ENCODE measurements around the gene ITGBL1. TPM values are rescaled to one million over a fixed set of nuclear protein-coding genes. Genes with fewer than 3 reads are reported as not detected.

ITGBL1 gene
- total and polyA plus RNA-seq, 2 experiments from 2014 or later, result 0.29 TPM; not detected in 1

DNA sequence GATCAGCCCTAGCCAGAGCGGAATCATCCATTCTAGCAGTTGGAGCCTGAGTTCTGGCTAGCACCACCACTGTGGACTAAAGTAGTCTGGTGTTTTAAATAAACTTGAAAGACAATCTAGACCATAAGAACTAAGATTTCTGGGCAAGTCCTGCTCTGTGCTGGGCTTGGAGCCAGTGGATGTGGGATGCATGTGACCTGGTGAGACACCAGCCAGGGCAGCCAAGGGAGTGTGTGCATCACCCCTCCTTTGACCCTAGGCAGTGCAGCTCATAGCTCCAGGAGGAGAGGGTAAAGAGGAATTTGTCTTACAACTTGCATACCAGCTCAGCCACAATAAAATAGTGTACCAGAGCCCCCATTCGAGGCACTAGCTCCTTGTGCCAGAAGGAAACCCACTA is 21.0 kb downstream of the ITGBL1 start:
- H3K27me3 ChIP-seq (ENCODE audit: insufficient read depth), result no peaks in the 10 kb centered on the region
- Mint-ChIP-seq H3K27me3 (ENCODE audit: insufficient read depth, low read depth, poor library complexity) (no peaks in the 10 kb centered on the region), H3K36me3 (ENCODE audit: low read depth) (no peaks in the 10 kb centered on the region), H3K4me1 (peaks cover 14% of the 10 kb centered on the region), H3K9me3 (no peaks in the 10 kb centered on the region), H3K4me3 (no peak overlapping the region), H3K27ac (no peak overlapping the region)
- no peaks in the 10 kb centered on the region for H3F3A ChIP-seq (replicated peaks; ENCODE audit: low read depth)
- DNase-seq (ENCODE audit: low spot score), result no peak
- H4K20me1 ChIP-seq (replicated peaks; ENCODE audit: insufficient read depth), result no peaks in the 10 kb centered on the region
- no peaks in the 10 kb centered on the region for H3K9me2 ChIP-seq (ENCODE audit: insufficient read depth)
- no peak overlapping the region for H2AFZ ChIP-seq
- H3K4me3 ChIP-seq, result no peak overlapping the region
- no peak overlapping the region for H3K27ac ChIP-seq (ENCODE audit: low read depth)
- H3K4me1 ChIP-seq (ENCODE audit: insufficient read depth), result peaks cover 10% of the 10 kb centered on the region; the same call in 1 of the 2 replicates
- no peaks in the 10 kb centered on the region for H3K36me3 ChIP-seq (ENCODE audit: insufficient read depth)
- no peak overlapping the region for H3K4me2 ChIP-seq
- TF ChIP-seq ZNF114 (CRISPR knock-in tag; IDR thresholded peaks at IDR 0.05) (no peak), EZH2phosphoT487 (IDR thresholded peaks at IDR 0.05; ENCODE audit: unreplicated experiment) (no peak), EZH2 (IDR thresholded peaks at IDR 0.05; ENCODE audit: low read depth, unreplicated experiment) (no peak), ZNF331 (CRISPR knock-in tag; IDR thresholded peaks at IDR 0.05; ENCODE audit: low read depth) (no peak)
- H3K79me2 ChIP-seq (replicated peaks; ENCODE audit: insufficient read depth), result no peaks in the 10 kb centered on the region
- ATAC-seq, result no peak

DNA sequence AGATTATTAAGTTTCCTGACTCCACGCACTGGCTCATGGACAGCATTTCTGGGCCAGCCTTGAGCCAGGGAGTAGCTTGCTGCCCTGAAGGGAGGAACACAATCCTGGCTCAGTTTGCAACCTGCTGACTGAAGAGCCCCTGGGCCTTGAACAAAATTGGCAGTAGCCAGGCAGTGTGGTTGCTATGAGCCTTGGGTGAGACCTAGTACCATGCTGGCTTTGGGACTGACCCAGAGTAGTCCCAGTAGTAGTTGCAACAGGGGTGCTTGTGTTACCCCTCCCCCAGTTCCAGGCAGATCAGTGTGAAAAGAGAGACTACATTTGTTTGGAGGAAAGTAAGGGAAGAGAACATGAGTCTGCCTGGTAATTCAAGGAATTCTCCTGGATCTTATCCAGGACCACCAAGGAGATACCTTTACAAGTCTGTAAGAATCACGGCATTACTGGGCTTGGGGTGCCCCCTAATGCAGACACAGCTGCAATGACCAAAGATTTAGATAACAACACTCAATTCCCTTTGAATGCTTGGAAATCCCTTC is 22.0 kb downstream of the ITGBL1 start:
- H3K27ac ChIP-seq (ENCODE audit: low read depth), result no peak overlapping the region
- no peak overlapping the region for H3K4me3 ChIP-seq
- H3K4me2 ChIP-seq, result 0 out of 2 replicates have a peak overlapping the region, but pooled peaks have one; percentile 26
- no peaks in the 10 kb centered on the region for H3K79me2 ChIP-seq (replicated peaks; ENCODE audit: insufficient read depth)
- no peaks in the 10 kb centered on the region for H3F3A ChIP-seq (replicated peaks; ENCODE audit: low read depth)
- Mint-ChIP-seq H3K9me3 (no peaks in the 10 kb centered on the region), H3K27ac (no peak overlapping the region; the same call in 1 of the 2 replicates), H3K36me3 (ENCODE audit: low read depth) (no peaks in the 10 kb centered on the region), H3K27me3 (ENCODE audit: insufficient read depth, low read depth, poor library complexity) (no peaks in the 10 kb centered on the region), H3K4me1 (peaks cover 14% of the 10 kb centered on the region), H3K4me3 (no peak overlapping the region)
- no peaks in the 10 kb centered on the region for H3K36me3 ChIP-seq (ENCODE audit: insufficient read depth)
- peak; percentile 94 for ATAC-seq
- H3K9me2 ChIP-seq (ENCODE audit: insufficient read depth), result no peaks in the 10 kb centered on the region
- no peaks in the 10 kb centered on the region for H3K27me3 ChIP-seq (ENCODE audit: insufficient read depth)
- peak overlapping the region; percentile 88 for H2AFZ ChIP-seq
- peak; percentile 79 for DNase-seq (ENCODE audit: low spot score)
- peaks cover 10% of the 10 kb centered on the region; the same call in 1 of the 2 replicates for H3K4me1 ChIP-seq (ENCODE audit: insufficient read depth)
- TF ChIP-seq, protein P1, sequence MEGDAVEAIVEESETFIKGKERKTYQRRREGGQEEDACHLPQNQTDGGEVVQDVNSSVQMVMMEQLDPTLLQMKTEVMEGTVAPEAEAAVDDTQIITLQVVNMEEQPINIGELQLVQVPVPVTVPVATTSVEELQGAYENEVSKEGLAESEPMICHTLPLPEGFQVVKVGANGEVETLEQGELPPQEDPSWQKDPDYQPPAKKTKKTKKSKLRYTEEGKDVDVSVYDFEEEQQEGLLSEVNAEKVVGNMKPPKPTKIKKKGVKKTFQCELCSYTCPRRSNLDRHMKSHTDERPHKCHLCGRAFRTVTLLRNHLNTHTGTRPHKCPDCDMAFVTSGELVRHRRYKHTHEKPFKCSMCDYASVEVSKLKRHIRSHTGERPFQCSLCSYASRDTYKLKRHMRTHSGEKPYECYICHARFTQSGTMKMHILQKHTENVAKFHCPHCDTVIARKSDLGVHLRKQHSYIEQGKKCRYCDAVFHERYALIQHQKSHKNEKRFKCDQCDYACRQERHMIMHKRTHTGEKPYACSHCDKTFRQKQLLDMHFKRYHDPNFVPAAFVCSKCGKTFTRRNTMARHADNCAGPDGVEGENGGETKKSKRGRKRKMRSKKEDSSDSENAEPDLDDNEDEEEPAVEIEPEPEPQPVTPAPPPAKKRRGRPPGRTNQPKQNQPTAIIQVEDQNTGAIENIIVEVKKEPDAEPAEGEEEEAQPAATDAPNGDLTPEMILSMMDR (conservative IDR thresholded peaks at IDR 0.05; ENCODE audit: low read depth in 2 of 2), result peak; percentile 81 to 88
- TF ChIP-seq EZH2 (IDR thresholded peaks at IDR 0.05; ENCODE audit: low read depth, unreplicated experiment), result no peak
- no peaks in the 10 kb centered on the region for H4K20me1 ChIP-seq (replicated peaks; ENCODE audit: insufficient read depth)

DNA sequence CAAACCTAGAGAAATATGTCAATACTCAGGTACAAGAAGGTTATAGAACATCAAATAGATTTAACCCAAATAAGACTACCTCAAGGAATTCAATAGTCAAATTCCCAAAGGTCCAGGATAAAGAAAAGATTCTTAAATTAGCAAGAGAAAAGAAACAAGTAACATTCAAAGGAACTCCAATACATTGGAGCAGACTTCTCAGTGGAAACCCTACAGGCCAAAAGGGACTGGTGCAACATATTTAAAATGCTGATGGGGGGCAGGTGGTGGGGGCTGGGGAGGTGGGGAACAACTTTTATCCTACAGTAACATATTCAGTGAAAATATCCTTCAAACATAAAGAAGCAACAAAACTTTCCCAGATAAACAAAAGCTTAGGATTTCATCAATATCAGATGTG is 23.1 kb downstream of the ITGBL1 start:
- DNase-seq (ENCODE audit: low spot score) (peak; percentile 56), ATAC-seq (peak; percentile 81)
- Mint-ChIP-seq H3K4me3 (no peak overlapping the region), H3K27ac (no peak overlapping the region), H3K9me3 (no peaks in the 10 kb centered on the region), H3K27me3 (ENCODE audit: insufficient read depth, low read depth, poor library complexity) (peaks cover 2% of the 10 kb centered on the region), H3K4me1 (peaks cover 14% of the 10 kb centered on the region), H3K36me3 (ENCODE audit: low read depth) (no peaks in the 10 kb centered on the region)
- H3K27ac ChIP-seq (ENCODE audit: low read depth), result no peak overlapping the region
- H3K4me1 ChIP-seq (ENCODE audit: insufficient read depth), result peaks cover 10% of the 10 kb centered on the region; the same call in 1 of the 2 replicates
- no peak overlapping the region for H3K4me3 ChIP-seq
- H3K4me2 ChIP-seq, result peak overlapping the region; percentile 16; the same call in 1 of the 2 replicates
- H4K20me1 ChIP-seq (replicated peaks; ENCODE audit: insufficient read depth), result no peaks in the 10 kb centered on the region; the same call in 1 of the 2 replicates
- H3K27me3 ChIP-seq (ENCODE audit: insufficient read depth), result no peaks in the 10 kb centered on the region
- no peaks in the 10 kb centered on the region for H3K9me2 ChIP-seq (ENCODE audit: insufficient read depth)
- H3F3A ChIP-seq (replicated peaks; ENCODE audit: low read depth), result no peaks in the 10 kb centered on the region
- H3K79me2 ChIP-seq (replicated peaks; ENCODE audit: insufficient read depth), result no peaks in the 10 kb centered on the region
- no peak overlapping the region for H2AFZ ChIP-seq
- H3K36me3 ChIP-seq (ENCODE audit: insufficient read depth), result no peaks in the 10 kb centered on the region
- TF ChIP-seq, protein P1 (conservative IDR thresholded peaks at IDR 0.05; ENCODE audit: low read depth in 2 of 2), result peak in 1 of 2 experiments; percentile 37; a peak in 1 of 4 replicates
- no peak for TF ChIP-seq ZNF331 (CRISPR knock-in tag; IDR thresholded peaks at IDR 0.05; ENCODE audit: low read depth)

All from GM23338 (cell line).